HG03066 (cell line): ENCODE data around the gene GEMIN7.

Experiments
- ATAC-seq: cut with Tn5 transposase; IDR thresholded peaks from one replicate; pipeline ENCODE4 v1.9.1; 2021; ENCODE audit warnings: low read depth; ENCODE audit not compliant: unreplicated experiment

The GEMIN7 gene

GRCh38 chr19:45082170-45082569, 3.1 kb downstream of the GEMIN7 start:
- no peak for ATAC-seq

GRCh38 chr19:45086480-45086879, 7.4 kb downstream of the GEMIN7 start:
- ATAC-seq, result no peak

- ATAC-seq, result no peak
Measured at GRCh38 chr19:45087531-45087930, 8.5 kb downstream of the GEMIN7 start.

- ATAC-seq, result no peak
Measured at GRCh38 chr19:45090034-45090433, 11.0 kb downstream of the GEMIN7 start.

GRCh38 chr19:45090606-45091005, 11.5 kb downstream of the GEMIN7 start:
- no peak for ATAC-seq

GRCh38 chr19:45091031-45091923, 12.2 kb downstream of the GEMIN7 start:
- peak; percentile 56 for ATAC-seq

GRCh38 chr19:45092747-45093678, 14.0 kb downstream of the GEMIN7 start, which contains the start of gene PPP1R37:
TSS of gene PPP1R37 (plus strand) at chr19:45093179. CDS start at chr19:45093326, 147 bp downstream.
- no peak for ATAC-seq

GRCh38 chr19:45094137-45094536, 15.1 kb downstream of the GEMIN7 start:
- no peak for ATAC-seq

GRCh38 chr19:45094707-45095106, 15.6 kb downstream of the GEMIN7 start:
- ATAC-seq, result no peak

GRCh38 chr19:45095496-45096413, 16.7 kb downstream of the GEMIN7 start:
- ATAC-seq, result no peak

- ATAC-seq, result no peak
Measured at GRCh38 chr19:45096700-45097099, 17.6 kb downstream of the GEMIN7 start.

- no peak for ATAC-seq
Measured at GRCh38 chr19:45097450-45097775, 18.4 kb downstream of the GEMIN7 start.

- ATAC-seq, result no peak
Measured at GRCh38 chr19:45097776-45098520, 18.9 kb downstream of the GEMIN7 start.

GRCh38 chr19:45098521-45099466, 19.7 kb downstream of the GEMIN7 start:
- no peak for ATAC-seq

GRCh38 chr19:45099467-45100191, 20.6 kb downstream of the GEMIN7 start:
- no peak for ATAC-seq

GRCh38 chr19:45100201-45100600, 21.1 kb downstream of the GEMIN7 start:
- no peak for ATAC-seq

- no peak for ATAC-seq
Measured at GRCh38 chr19:45100846-45101252, 21.8 kb downstream of the GEMIN7 start.

GRCh38 chr19:45101806-45102205, 22.7 kb downstream of the GEMIN7 start:
- ATAC-seq, result no peak
